ENCODE data around the gene TMEM238L. TPM values are rescaled to one million over a fixed set of nuclear protein-coding genes. Genes with fewer than 3 reads are reported as not detected.

The TMEM238L gene
- total RNA-seq, 2 experiments from 2014 or later: not detected

DNA sequence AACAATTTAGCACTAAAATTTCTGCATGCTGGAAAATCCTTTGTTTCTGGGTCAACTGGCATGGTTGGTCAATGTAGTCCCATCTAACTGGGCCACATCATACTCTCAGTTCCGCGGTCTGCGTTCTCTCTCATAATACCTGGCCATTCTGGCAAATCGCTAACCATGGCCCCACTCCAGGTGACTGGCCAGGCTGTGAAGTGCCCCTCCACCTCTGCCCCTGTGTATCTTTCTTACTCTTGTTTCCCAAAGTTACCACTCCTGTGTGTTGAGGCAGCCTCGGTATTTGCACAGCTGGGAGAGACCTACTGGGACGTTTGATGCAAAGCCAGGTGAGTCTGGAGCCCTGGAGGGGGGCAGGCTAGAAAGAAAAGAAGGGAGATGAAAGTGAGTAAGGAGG lies 2.0 kb upstream of the TMEM238L start:
- ATAC-seq (ENCODE audit: poor library complexity) (no peak), DNase-seq (no peak)
- ChIA-PET POLR2A (no interaction called here), CTCF (no interaction called here)
- no peaks in the 10 kb centered on the region for H3K9me3 Mint-ChIP-seq
- no peak overlapping the region for H3K4me3 Mint-ChIP-seq
- TF ChIP-seq, protein P1, sequence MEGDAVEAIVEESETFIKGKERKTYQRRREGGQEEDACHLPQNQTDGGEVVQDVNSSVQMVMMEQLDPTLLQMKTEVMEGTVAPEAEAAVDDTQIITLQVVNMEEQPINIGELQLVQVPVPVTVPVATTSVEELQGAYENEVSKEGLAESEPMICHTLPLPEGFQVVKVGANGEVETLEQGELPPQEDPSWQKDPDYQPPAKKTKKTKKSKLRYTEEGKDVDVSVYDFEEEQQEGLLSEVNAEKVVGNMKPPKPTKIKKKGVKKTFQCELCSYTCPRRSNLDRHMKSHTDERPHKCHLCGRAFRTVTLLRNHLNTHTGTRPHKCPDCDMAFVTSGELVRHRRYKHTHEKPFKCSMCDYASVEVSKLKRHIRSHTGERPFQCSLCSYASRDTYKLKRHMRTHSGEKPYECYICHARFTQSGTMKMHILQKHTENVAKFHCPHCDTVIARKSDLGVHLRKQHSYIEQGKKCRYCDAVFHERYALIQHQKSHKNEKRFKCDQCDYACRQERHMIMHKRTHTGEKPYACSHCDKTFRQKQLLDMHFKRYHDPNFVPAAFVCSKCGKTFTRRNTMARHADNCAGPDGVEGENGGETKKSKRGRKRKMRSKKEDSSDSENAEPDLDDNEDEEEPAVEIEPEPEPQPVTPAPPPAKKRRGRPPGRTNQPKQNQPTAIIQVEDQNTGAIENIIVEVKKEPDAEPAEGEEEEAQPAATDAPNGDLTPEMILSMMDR (IDR thresholded peaks at IDR 0.05): no peak
- intact Hi-C loops (cut with DNase I, micrococcal nuclease): no loop called here
- H3K36me3 ChIP-seq (ENCODE audit: insufficient read depth, low read length): no peaks in the 10 kb centered on the region
- no peaks in the 10 kb centered on the region for H3K4me1 Mint-ChIP-seq (ENCODE audit: low read depth)
- no peak overlapping the region for H3K27ac ChIP-seq (ENCODE audit: low read depth in 1 of 2, low read length in 2 of 2)
- H3K27me3 ChIP-seq (ENCODE audit: control insufficient read depth in 1 of 2, insufficient read depth in 2 of 2, low read length in 2 of 2): no peaks in the 10 kb centered on the region
- no peaks in the 10 kb centered on the region for H3K9me3 ChIP-seq (ENCODE audit: control insufficient read depth in 1 of 2, insufficient read depth in 1 of 2, low read length in 2 of 2)
- H3K4me1 ChIP-seq (ENCODE audit: insufficient read depth, low read length): no peaks in the 10 kb centered on the region
- no peaks in the 10 kb centered on the region for H3K36me3 Mint-ChIP-seq (ENCODE audit: low read depth)
- no peak overlapping the region for H3K4me3 ChIP-seq (ENCODE audit: low read length)
- no peaks in the 10 kb centered on the region for H3K27me3 Mint-ChIP-seq
- H3K27ac Mint-ChIP-seq: no peak overlapping the region

DNA sequence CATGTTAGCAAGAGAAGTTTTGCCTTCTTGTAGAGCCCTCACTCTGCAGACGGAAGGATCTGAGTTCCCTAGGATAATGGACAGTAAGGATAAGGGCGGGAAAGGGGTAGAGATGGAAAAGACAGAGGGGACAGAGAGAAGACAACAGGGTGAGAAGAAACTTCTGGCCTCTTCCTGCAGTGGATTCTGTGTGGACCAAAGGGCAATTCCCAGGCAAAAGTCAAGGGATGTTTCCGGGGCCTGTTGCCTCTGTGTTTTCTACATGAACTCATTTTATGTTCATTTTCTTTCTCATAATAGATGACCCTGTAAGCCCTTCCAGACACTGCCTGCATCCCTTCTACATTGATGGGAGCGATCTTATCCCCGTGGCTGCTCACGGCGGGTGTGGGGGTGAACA lies 647 bp upstream of the TMEM238L start:
- TF ChIP-seq, protein P1 (IDR thresholded peaks at IDR 0.05): no peak
- Mint-ChIP-seq H3K27me3 (no peaks in the 10 kb centered on the region), H3K9me3 (no peaks in the 10 kb centered on the region), H3K27ac (no peak overlapping the region), H3K4me3 (no peak overlapping the region), H3K4me1 (ENCODE audit: low read depth) (no peaks in the 10 kb centered on the region), H3K36me3 (ENCODE audit: low read depth) (no peaks in the 10 kb centered on the region)
- Histone ChIP-seq H3K4me1 (ENCODE audit: insufficient read depth, low read length) (no peaks in the 10 kb centered on the region), H3K36me3 (ENCODE audit: insufficient read depth, low read length) (no peaks in the 10 kb centered on the region), H3K4me3 (ENCODE audit: low read length) (no peak overlapping the region), H3K9me3 (ENCODE audit: control insufficient read depth in 1 of 2, insufficient read depth in 1 of 2, low read length in 2 of 2) (no peaks in the 10 kb centered on the region), H3K27me3 (ENCODE audit: control insufficient read depth in 1 of 2, insufficient read depth in 2 of 2, low read length in 2 of 2) (no peaks in the 10 kb centered on the region), H3K27ac (ENCODE audit: low read depth in 1 of 2, low read length in 2 of 2) (no peak overlapping the region)
- ATAC-seq (ENCODE audit: poor library complexity) (no peak), DNase-seq (no peak)
- ChIA-PET CTCF (no interaction called here), POLR2A (no interaction called here)
- intact Hi-C loops (cut with DNase I, micrococcal nuclease): no loop called here

DNA sequence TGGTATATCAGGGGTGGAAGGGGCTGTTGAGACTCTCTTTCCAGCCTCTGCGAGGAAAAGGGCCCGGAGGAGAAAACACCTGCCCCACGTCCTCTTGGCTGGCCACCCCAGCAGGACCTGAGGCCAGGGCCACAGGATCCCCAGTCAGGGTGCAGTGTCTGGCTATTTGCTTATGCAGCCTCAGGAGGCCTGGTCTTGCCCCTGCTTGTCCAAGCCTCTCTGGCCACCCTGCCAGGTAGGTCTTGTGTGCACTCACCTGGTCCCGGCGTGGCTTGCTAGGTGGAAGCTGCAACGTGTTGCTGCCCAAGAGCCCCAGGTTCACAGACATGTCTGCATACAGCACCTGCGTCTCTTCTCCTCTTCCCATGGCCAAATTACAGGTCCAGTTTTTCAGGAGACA lies 549 bp downstream of the TMEM238L start:
- Histone ChIP-seq H3K4me3 (ENCODE audit: low read length) (no peak overlapping the region), H3K27ac (ENCODE audit: low read depth in 1 of 2, low read length in 2 of 2) (no peak overlapping the region), H3K4me1 (ENCODE audit: insufficient read depth, low read length) (no peaks in the 10 kb centered on the region), H3K9me3 (ENCODE audit: control insufficient read depth in 1 of 2, insufficient read depth in 1 of 2, low read length in 2 of 2) (no peaks in the 10 kb centered on the region), H3K36me3 (ENCODE audit: insufficient read depth, low read length) (no peaks in the 10 kb centered on the region), H3K27me3 (ENCODE audit: control insufficient read depth in 1 of 2, insufficient read depth in 2 of 2, low read length in 2 of 2) (no peaks in the 10 kb centered on the region)
- no peak for DNase-seq
- ATAC-seq (ENCODE audit: poor library complexity): no peak
- ChIA-PET CTCF (no interaction called here), POLR2A (no interaction called here)
- intact Hi-C loops (cut with DNase I, micrococcal nuclease): no loop called here
- TF ChIP-seq, protein P1 (IDR thresholded peaks at IDR 0.05): no peak
- Mint-ChIP-seq H3K9me3 (no peaks in the 10 kb centered on the region), H3K4me3 (no peak overlapping the region), H3K27me3 (no peaks in the 10 kb centered on the region), H3K4me1 (ENCODE audit: low read depth) (no peaks in the 10 kb centered on the region), H3K36me3 (ENCODE audit: low read depth) (no peaks in the 10 kb centered on the region), H3K27ac (no peak overlapping the region)
